Parathyroid adenoma (tissue), 2 donors: ENCODE results near the gene C7.

Experiments used
- H2AFZ ChIP-seq: fragments of 300-600 bp; sonication (generic); one replicate; pipeline ENCODE4 v1.7.0; 2017; ENCODE audit warnings: antibody characterized with exemption, mild to moderate bottlenecking
- H3K27ac ChIP-seq: fragments of 300-600 bp; sonication (generic); one replicate; pipeline ENCODE4 v1.7.0; 2017
- H3K27me3 ChIP-seq: fragments of 300-600 bp; sonication (generic); one replicate; pipeline ENCODE4 v1.7.0; 2017; ENCODE audit warnings: low read length; ENCODE audit not compliant: control insufficient read depth, insufficient read depth
- H3K36me3 ChIP-seq: fragments of 300-600 bp; sonication (generic); one replicate; pipeline ENCODE4 v1.7.0; 2017; ENCODE audit warnings: low read length; ENCODE audit not compliant: control insufficient read depth, insufficient read depth
- H3K4me1 ChIP-seq: fragments of 300-600 bp; sonication (generic); one replicate; pipeline ENCODE4 v1.7.0; 2017; ENCODE audit warnings: control low read depth
- H3K4me2 ChIP-seq: fragments of 300-600 bp; sonication (generic); one replicate; pipeline ENCODE4 v1.7.0; 2017; ENCODE audit warnings: low read length
- H3K4me3 ChIP-seq: fragments of 300-600 bp; sonication (generic); one replicate; pipeline ENCODE4 v1.7.0; 2017; ENCODE audit warnings: low read depth, low read length
- H3K79me2 ChIP-seq: fragments of 300-600 bp; sonication (generic); one replicate; pipeline ENCODE4 v1.7.0; 2017; ENCODE audit warnings: control low read depth
- H3K9ac ChIP-seq: fragments of 300-600 bp; sonication (generic); one replicate; pipeline ENCODE4 v1.7.0; 2017; ENCODE audit warnings: mild to moderate bottlenecking
- H3K9me3 ChIP-seq: fragments of 300-600 bp; sonication (generic); one replicate; pipeline ENCODE4 v1.7.0; 2017; ENCODE audit warnings: low read length; ENCODE audit not compliant: control insufficient read depth
- CTCF ChIP-seq: fragments of 300-600 bp; sonication (generic); IDR thresholded peaks from one replicate; pipeline ENCODE4 v1.7.0; 2017; ENCODE audit warnings: antibody characterized with exemption, mild to moderate bottlenecking
- donor health status: primary hyperparathyroidism.

C7 gene

GRCh38 chr5:40985501-40985900 is 76.2 kb downstream of the C7 start:
- no peak overlapping the region for H3K4me2 ChIP-seq
- no peaks in the 10 kb centered on the region for H3K36me3 ChIP-seq
- no peak for TF ChIP-seq CTCF
- H3K27me3 ChIP-seq, result no peaks in the 10 kb centered on the region
- no peak overlapping the region for H3K9ac ChIP-seq
- H3K4me1 ChIP-seq, result no peaks in the 10 kb centered on the region
- no peak overlapping the region for H2AFZ ChIP-seq
- no peak overlapping the region for H3K4me3 ChIP-seq
- no peaks in the 10 kb centered on the region for H3K9me3 ChIP-seq
- no peaks in the 10 kb centered on the region for H3K79me2 ChIP-seq
- no peak overlapping the region for H3K27ac ChIP-seq

GRCh38 chr5:40986666-40987065 is 77.4 kb downstream of the C7 start:
- Histone ChIP-seq H3K9me3 (no peaks in the 10 kb centered on the region), H3K4me1 (peaks cover 8% of the 10 kb centered on the region), H3K4me3 (no peak overlapping the region), H3K27me3 (no peaks in the 10 kb centered on the region), H2AFZ (no peak overlapping the region), H3K4me2 (no peak overlapping the region), H3K79me2 (no peaks in the 10 kb centered on the region), H3K36me3 (no peaks in the 10 kb centered on the region), H3K27ac (no peak overlapping the region), H3K9ac (no peak overlapping the region)
- TF ChIP-seq CTCF, result no peak

GRCh38 chr5:40987349-40987748 is 78.1 kb downstream of the C7 start:
- peaks cover 8% of the 10 kb centered on the region for H3K4me1 ChIP-seq
- no peaks in the 10 kb centered on the region for H3K79me2 ChIP-seq
- no peak overlapping the region for H2AFZ ChIP-seq
- H3K9ac ChIP-seq, result no peak overlapping the region
- H3K27ac ChIP-seq, result no peak overlapping the region
- no peaks in the 10 kb centered on the region for H3K36me3 ChIP-seq
- no peaks in the 10 kb centered on the region for H3K9me3 ChIP-seq
- no peak overlapping the region for H3K4me2 ChIP-seq
- no peak overlapping the region for H3K4me3 ChIP-seq
- TF ChIP-seq CTCF, result no peak
- no peaks in the 10 kb centered on the region for H3K27me3 ChIP-seq

GRCh38 chr5:40988746-40989510 is 79.6 kb downstream of the C7 start:
- H2AFZ ChIP-seq, result no peak overlapping the region
- no peak for TF ChIP-seq CTCF
- H3K4me3 ChIP-seq, result no peak overlapping the region
- H3K27me3 ChIP-seq, result no peaks in the 10 kb centered on the region
- no peak overlapping the region for H3K27ac ChIP-seq
- H3K9me3 ChIP-seq, result no peaks in the 10 kb centered on the region
- H3K9ac ChIP-seq, result no peak overlapping the region
- no peak overlapping the region for H3K4me2 ChIP-seq
- no peaks in the 10 kb centered on the region for H3K36me3 ChIP-seq
- peaks cover 8% of the 10 kb centered on the region for H3K4me1 ChIP-seq
- H3K79me2 ChIP-seq, result no peaks in the 10 kb centered on the region
